Measurements from ENCODE around the gene FGF13. TPM values are rescaled to one million over a fixed set of nuclear protein-coding genes. Genes with fewer than 3 reads are reported as not detected.
A peak's percentile ranks its signal among the peaks of the same experiment; 100 is the strongest.

Gene FGF13
- total and polyA plus RNA-seq, 7 donors: 1.4 to 15.0 (median 9.6) TPM

- Histone ChIP-seq H3K9me3 (no peaks in the 10 kb centered on the region), H3K4me3 (no peak overlapping the region), H3K36me3 (no peaks in the 10 kb centered on the region), H3K27me3 (no peaks in the 10 kb centered on the region), H3K4me1 (peaks cover 0 to 11% (median 0%) of the 10 kb centered on the region in 4 donors), H3K27ac (peak overlapping the region; percentile 39 to 67 (median 51))
- TF ChIP-seq, protein P1, sequence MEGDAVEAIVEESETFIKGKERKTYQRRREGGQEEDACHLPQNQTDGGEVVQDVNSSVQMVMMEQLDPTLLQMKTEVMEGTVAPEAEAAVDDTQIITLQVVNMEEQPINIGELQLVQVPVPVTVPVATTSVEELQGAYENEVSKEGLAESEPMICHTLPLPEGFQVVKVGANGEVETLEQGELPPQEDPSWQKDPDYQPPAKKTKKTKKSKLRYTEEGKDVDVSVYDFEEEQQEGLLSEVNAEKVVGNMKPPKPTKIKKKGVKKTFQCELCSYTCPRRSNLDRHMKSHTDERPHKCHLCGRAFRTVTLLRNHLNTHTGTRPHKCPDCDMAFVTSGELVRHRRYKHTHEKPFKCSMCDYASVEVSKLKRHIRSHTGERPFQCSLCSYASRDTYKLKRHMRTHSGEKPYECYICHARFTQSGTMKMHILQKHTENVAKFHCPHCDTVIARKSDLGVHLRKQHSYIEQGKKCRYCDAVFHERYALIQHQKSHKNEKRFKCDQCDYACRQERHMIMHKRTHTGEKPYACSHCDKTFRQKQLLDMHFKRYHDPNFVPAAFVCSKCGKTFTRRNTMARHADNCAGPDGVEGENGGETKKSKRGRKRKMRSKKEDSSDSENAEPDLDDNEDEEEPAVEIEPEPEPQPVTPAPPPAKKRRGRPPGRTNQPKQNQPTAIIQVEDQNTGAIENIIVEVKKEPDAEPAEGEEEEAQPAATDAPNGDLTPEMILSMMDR (IDR thresholded peaks at IDR 0.05): no peak
- no peak for TF ChIP-seq POLR2A (IDR thresholded peaks at IDR 0.05)
- no peak for TF ChIP-seq POLR2AphosphoS5 (IDR thresholded peaks at IDR 0.05)
- TF ChIP-seq EP300 (IDR thresholded peaks at IDR 0.05): no peak
- intact Hi-C loops (cut with DNase I): no loop called here
- DNase-seq: no peak
These were observed 20.9 kb downstream of the FGF13 start for GRCh38 chrX:138690591-138690990.

DNA sequence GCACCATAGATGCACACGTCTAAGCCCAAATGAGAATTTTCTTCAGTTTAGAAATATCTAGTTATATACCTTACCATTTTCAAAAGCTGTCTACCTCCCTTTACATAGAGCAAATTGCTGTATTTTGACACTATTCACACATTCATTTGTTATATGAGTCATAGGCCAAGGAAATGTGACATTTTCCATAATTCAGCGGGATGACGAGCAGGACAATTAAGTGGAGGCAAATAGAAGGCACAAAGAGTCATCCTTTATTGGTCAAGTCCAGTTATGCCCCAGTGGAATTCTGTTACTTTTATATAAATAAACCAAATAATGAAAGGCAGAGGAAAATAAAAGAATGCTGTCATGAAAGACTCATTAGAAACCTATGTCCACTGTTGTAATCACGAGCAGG lies 27.9 kb downstream of the FGF13 start:
- no peaks in the 10 kb centered on the region for H3K36me3 ChIP-seq
- intact Hi-C loops (cut with DNase I): no loop called here

DNA sequence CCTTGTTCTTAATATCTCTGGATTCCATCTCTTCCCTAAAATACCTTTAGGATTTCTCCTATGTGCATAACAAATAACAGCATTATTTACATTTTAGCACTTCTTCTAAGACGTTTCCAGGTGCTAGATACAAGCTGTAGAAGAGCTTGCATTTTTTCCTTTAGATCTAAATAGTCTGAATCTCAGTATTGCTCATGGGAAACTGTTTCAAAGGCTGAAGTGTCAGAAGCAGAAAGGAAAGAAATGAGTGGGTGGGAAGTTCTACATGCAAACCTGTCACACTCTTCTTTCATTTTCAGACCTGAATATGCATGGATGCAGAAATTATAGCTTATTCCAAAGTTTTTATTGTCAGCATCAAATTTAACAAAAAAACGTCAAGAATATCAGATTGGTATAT lies 41.8 kb downstream of the FGF13 start:
- 22 to 36% methylated on average over 2 of the region's 2 CpGs for WGBS, 2 donors
- H3K27ac ChIP-seq: no peak overlapping the region
- H3K36me3 ChIP-seq: no peaks in the 10 kb centered on the region
- TF ChIP-seq POLR2AphosphoS5 (IDR thresholded peaks at IDR 0.05): no peak
- TF ChIP-seq, protein P1 (IDR thresholded peaks at IDR 0.05): no peak
- TF ChIP-seq POLR2A (IDR thresholded peaks at IDR 0.05): no peak
- no peak for TF ChIP-seq EP300 (IDR thresholded peaks at IDR 0.05)
- H3K9me3 ChIP-seq: no peaks in the 10 kb centered on the region
- intact Hi-C loops (cut with DNase I): no loop called here
- DNase-seq: no peak
- H3K27me3 ChIP-seq: no peaks in the 10 kb centered on the region
- H3K4me3 ChIP-seq: no peak overlapping the region
- H3K4me1 ChIP-seq: peaks cover 0 to 4% (median 0%) of the 10 kb centered on the region in 4 donors

More for the DNA sequence above, 27.9 kb downstream of the FGF13 start:
- no peak overlapping the region for H3K27ac ChIP-seq
- no peaks in the 10 kb centered on the region for H3K27me3 ChIP-seq
- H3K4me1 ChIP-seq: no peaks in the 10 kb centered on the region
- no peak overlapping the region for H3K4me3 ChIP-seq
- WGBS, 2 donors: 70 to 80% methylated on average over 4 of the region's 4 CpGs
- H3K9me3 ChIP-seq: no peaks in the 10 kb centered on the region
- no peak for DNase-seq
- TF ChIP-seq, protein P1 (IDR thresholded peaks at IDR 0.05): no peak
- TF ChIP-seq POLR2AphosphoS5 (IDR thresholded peaks at IDR 0.05) (no peak), POLR2A (IDR thresholded peaks at IDR 0.05) (no peak), EP300 (IDR thresholded peaks at IDR 0.05) (no peak)

DNA sequence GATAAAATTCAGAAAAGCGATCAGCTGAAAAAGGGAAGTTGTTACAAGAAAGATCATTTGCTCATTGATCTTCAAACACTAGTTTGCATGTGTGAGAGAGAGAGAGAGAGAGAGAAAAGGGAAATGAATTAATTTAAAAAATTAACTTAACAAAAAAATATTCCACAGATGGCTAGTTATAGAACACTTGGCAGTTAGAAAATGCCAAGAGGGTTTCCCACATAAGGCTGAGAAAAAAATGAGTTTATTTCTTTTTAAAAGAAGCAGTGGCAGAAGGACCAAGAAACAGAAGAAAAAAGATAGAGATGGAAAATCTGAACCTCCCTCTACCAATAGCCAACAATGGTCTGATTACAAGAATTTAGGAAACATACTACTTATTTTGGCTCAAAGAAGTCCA lies 47.1 kb downstream of the FGF13 start:
- H3K27ac ChIP-seq: no peak overlapping the region
- H3K9me3 ChIP-seq: no peaks in the 10 kb centered on the region
- no peaks in the 10 kb centered on the region for H3K36me3 ChIP-seq
- no peak overlapping the region for H3K4me3 ChIP-seq
- no peak for TF ChIP-seq EP300 (IDR thresholded peaks at IDR 0.05)
- TF ChIP-seq POLR2A (IDR thresholded peaks at IDR 0.05): no peak
- TF ChIP-seq, protein P1 (IDR thresholded peaks at IDR 0.05): no peak
- TF ChIP-seq POLR2AphosphoS5 (IDR thresholded peaks at IDR 0.05): no peak
- no peaks in the 10 kb centered on the region for H3K27me3 ChIP-seq
- intact Hi-C loops (cut with DNase I): no loop called here
- H3K4me1 ChIP-seq: peaks cover 0 to 4% (median 0%) of the 10 kb centered on the region in 4 donors
- 85 to 90% methylated on average over 1 of the region's 1 CpG for WGBS, 2 donors
- no peak for DNase-seq

- H3K9me3 ChIP-seq: no peaks in the 10 kb centered on the region
- no peak overlapping the region for H3K27ac ChIP-seq
- H3K27me3 ChIP-seq: no peaks in the 10 kb centered on the region
- intact Hi-C loops (cut with DNase I): no loop called here
- peaks cover 0 to 4% (median 0%) of the 10 kb centered on the region in 4 donors for H3K4me1 ChIP-seq
- WGBS, 2 donors: 86 to 93% methylated on average over 3 of the region's 3 CpGs
- no peak for TF ChIP-seq EP300 (IDR thresholded peaks at IDR 0.05)
- TF ChIP-seq, protein P1 (IDR thresholded peaks at IDR 0.05): no peak
- TF ChIP-seq POLR2A (IDR thresholded peaks at IDR 0.05): no peak
- TF ChIP-seq POLR2AphosphoS5 (IDR thresholded peaks at IDR 0.05): no peak
- DNase-seq: no peak
- no peaks in the 10 kb centered on the region for H3K36me3 ChIP-seq
- H3K4me3 ChIP-seq: no peak overlapping the region
These were observed 47.5 kb downstream of the FGF13 start for GRCh38 chrX:138664016-138664415.

Measured in sigmoid colon (tissue), 7 donors.